Activated B cell treated with CpG ODN at 0.5 μM for 24 hours (primary cell): ENCODE data around the gene RNF123. TPM values are rescaled to one million over a fixed set of nuclear protein-coding genes. Genes with fewer than 3 reads are reported as not detected.

Source experiments
- ATAC-seq: fragments of 200-7000 bp; cut with Tn5 transposase; one replicate; pipeline ENCODE4 v1.10.0; 2021; ENCODE audit warnings: low read depth, mild to moderate bottlenecking, moderate library complexity
- CTCF ChIA-PET: fragments of 350-600 bp; sonication (Branson Sonifier 250); formaldehyde crosslinking; loops from one replicate; lab custom pipeline; 2021; ENCODE audit warnings: antibody characterized with exemption; lab: Charles Lee
- POLR2A ChIA-PET: fragments of 350-600 bp; sonication (Branson Sonifier 250); formaldehyde crosslinking; loops from one replicate; lab custom pipeline; 2021; ENCODE audit warnings: antibody characterized with exemption; lab: Charles Lee
- DNase-seq: peaks from one replicate; pipeline ENCODE4 v3.0.0; 2022
- H3K27ac Mint-ChIP-seq: one replicate; pipeline ENCODE4 v1.8.0; 2020; ENCODE audit warnings: mixed read lengths
- H3K27me3 Mint-ChIP-seq: one replicate; pipeline ENCODE4 v1.8.0; 2021; ENCODE audit warnings: mixed read lengths
- H3K36me3 Mint-ChIP-seq: one replicate; pipeline ENCODE4 v1.8.0; 2021; ENCODE audit warnings: low read depth, mixed read lengths
- H3K4me1 Mint-ChIP-seq: one replicate; pipeline ENCODE4 v1.8.0; 2021; ENCODE audit warnings: mixed read lengths
- H3K4me3 Mint-ChIP-seq: one replicate; pipeline ENCODE4 v1.8.0; 2020; ENCODE audit warnings: mild to moderate bottlenecking, mixed read lengths
- H3K9me3 Mint-ChIP-seq: one replicate; pipeline ENCODE4 v1.8.0; 2020; ENCODE audit warnings: mixed read lengths
- intact Hi-C: fragments of 100-400 bp; cut with micrococcal nuclease; formaldehyde crosslinking; loops from one replicate; pipeline ENCODE4 v1.15.1; 2024
- total RNA-seq: library from RNA; stranded (reverse); gene quantifications from 2 replicates; pipeline ENCODE4 v1.2.3, GENCODE V29; 2022
- TF ChIP-seq, protein P1 (sequence below): fragments of 200-600 bp; IDR thresholded peaks from one replicate; pipeline ENCODE4 v1.8.0; 2022; ENCODE audit warnings: antibody characterized with exemption, mild to moderate bottlenecking

Gene RNF123
- total RNA-seq, 1 donor from 2014 or later: 51.4 TPM

DNA sequence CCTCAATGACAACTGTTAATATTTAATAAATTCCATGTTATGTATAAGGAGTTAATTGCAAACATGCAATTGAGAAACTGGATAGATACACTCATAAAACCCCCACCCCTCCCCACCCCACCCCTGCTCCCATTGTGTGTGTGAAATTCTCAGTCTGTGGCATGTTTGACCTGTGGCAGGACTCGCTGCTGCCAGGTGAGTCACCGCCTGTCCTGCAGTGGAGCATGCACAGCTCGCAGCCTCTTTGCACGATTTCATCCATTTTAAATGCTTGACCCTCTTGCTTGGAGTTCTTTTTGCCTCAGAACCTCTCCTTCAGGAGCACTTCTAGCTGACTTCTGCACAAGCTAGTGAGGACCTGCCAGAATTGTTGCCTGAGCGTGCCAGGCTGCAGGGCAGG, 20.5 kb upstream of the RNF123 start:
- H3K4me1 Mint-ChIP-seq: peaks cover 13% of the 10 kb centered on the region
- no peaks in the 10 kb centered on the region for H3K9me3 Mint-ChIP-seq
- ChIA-PET POLR2A (interaction anchor here (0.6 kb wide), 1 partner anchor 678 kb away, joined by 3 read pairs; no protein-coding TSS in a partner anchor), CTCF (no interaction called here)
- H3K27ac Mint-ChIP-seq: no peak overlapping the region
- intact Hi-C loops: no loop called here
- H3K36me3 Mint-ChIP-seq: peaks cover 3% of the 10 kb centered on the region
- TF ChIP-seq, protein P1, sequence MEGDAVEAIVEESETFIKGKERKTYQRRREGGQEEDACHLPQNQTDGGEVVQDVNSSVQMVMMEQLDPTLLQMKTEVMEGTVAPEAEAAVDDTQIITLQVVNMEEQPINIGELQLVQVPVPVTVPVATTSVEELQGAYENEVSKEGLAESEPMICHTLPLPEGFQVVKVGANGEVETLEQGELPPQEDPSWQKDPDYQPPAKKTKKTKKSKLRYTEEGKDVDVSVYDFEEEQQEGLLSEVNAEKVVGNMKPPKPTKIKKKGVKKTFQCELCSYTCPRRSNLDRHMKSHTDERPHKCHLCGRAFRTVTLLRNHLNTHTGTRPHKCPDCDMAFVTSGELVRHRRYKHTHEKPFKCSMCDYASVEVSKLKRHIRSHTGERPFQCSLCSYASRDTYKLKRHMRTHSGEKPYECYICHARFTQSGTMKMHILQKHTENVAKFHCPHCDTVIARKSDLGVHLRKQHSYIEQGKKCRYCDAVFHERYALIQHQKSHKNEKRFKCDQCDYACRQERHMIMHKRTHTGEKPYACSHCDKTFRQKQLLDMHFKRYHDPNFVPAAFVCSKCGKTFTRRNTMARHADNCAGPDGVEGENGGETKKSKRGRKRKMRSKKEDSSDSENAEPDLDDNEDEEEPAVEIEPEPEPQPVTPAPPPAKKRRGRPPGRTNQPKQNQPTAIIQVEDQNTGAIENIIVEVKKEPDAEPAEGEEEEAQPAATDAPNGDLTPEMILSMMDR: no peak
- DNase-seq: no peak
- H3K4me3 Mint-ChIP-seq: no peak overlapping the region
- ATAC-seq: no peak
- H3K27me3 Mint-ChIP-seq: no peaks in the 10 kb centered on the region

DNA sequence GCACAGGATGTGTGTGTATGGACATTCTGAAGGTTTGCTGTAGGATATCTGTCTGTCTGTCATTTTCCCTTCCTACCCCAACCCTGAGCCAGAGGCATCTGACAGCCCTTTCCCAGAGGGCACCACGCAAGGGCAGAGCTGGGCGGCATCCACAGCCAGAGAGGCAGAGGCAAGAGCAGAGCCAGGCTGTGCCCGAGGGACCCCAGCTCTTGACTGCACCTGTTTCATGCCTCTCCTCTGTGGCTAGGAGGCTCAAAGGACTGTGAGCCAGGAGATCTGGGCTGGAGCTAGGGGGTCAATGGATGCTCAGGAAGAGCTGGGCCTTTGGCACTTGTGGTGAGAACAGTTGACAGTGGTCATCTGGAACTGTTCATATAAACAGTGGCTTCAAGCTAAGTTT, 20.0 kb upstream of the RNF123 start:
- ATAC-seq (no peak), DNase-seq (no peak)
- Mint-ChIP-seq H3K27me3 (no peaks in the 10 kb centered on the region), H3K36me3 (peaks cover 5% of the 10 kb centered on the region), H3K4me3 (no peak overlapping the region), H3K9me3 (no peaks in the 10 kb centered on the region), H3K4me1 (peaks cover 13% of the 10 kb centered on the region), H3K27ac (no peak overlapping the region)
- intact Hi-C loops: no loop called here
- ChIA-PET CTCF (interaction anchor here (0.7 to 1.3 kb wide), 2 partner anchors 130 to 623 kb away, joined by 5 to 6 read pairs; no protein-coding TSS in a partner anchor), POLR2A (interaction anchor here (0.6 kb wide), 1 partner anchor 678 kb away, joined by 3 read pairs; no protein-coding TSS in a partner anchor)
- TF ChIP-seq, protein P1: no peak

DNA sequence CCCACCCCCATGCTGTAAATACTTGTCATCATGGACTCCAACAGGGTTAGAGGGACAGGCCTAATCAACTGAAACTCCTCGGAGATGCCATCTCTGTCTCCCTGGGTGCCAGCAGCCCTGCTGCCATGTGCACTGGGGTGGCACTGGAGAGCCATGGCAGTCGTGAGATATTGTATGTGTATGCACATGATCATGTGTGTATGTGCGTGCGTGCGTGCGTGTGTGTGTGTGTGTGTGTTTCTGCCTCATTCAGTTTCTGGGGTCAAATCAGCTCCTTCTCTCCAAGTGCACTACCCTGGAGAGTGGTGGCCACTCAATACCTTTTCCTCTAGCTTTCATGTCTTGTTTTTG, 18.4 kb upstream of the RNF123 start:
- peaks cover 12% of the 10 kb centered on the region for H3K36me3 Mint-ChIP-seq
- no peak overlapping the region for H3K27ac Mint-ChIP-seq
- POLR2A ChIA-PET: interaction anchor here (1.5 kb wide), 1 partner anchor 131 kb away, joined by 17 read pairs; no protein-coding TSS in a partner anchor
- peaks cover 22% of the 10 kb centered on the region for H3K4me1 Mint-ChIP-seq
- H3K27me3 Mint-ChIP-seq: no peaks in the 10 kb centered on the region
- intact Hi-C loops: loop anchor here (1.0 to 5.0 kb wide), 5 partner anchors 132 to 664 kb away; partner anchors contain the start of genes HYAL3, NAA80, RHOA and TCTA
- DNase-seq (no peak), ATAC-seq (no peak)
- H3K4me3 Mint-ChIP-seq: no peak overlapping the region
- CTCF ChIA-PET: interaction anchor here (3.3 kb wide), 1 partner anchor 131 kb away, joined by 86 read pairs; no protein-coding TSS in a partner anchor
- TF ChIP-seq, protein P1: no peak
- H3K9me3 Mint-ChIP-seq: no peaks in the 10 kb centered on the region

DNA sequence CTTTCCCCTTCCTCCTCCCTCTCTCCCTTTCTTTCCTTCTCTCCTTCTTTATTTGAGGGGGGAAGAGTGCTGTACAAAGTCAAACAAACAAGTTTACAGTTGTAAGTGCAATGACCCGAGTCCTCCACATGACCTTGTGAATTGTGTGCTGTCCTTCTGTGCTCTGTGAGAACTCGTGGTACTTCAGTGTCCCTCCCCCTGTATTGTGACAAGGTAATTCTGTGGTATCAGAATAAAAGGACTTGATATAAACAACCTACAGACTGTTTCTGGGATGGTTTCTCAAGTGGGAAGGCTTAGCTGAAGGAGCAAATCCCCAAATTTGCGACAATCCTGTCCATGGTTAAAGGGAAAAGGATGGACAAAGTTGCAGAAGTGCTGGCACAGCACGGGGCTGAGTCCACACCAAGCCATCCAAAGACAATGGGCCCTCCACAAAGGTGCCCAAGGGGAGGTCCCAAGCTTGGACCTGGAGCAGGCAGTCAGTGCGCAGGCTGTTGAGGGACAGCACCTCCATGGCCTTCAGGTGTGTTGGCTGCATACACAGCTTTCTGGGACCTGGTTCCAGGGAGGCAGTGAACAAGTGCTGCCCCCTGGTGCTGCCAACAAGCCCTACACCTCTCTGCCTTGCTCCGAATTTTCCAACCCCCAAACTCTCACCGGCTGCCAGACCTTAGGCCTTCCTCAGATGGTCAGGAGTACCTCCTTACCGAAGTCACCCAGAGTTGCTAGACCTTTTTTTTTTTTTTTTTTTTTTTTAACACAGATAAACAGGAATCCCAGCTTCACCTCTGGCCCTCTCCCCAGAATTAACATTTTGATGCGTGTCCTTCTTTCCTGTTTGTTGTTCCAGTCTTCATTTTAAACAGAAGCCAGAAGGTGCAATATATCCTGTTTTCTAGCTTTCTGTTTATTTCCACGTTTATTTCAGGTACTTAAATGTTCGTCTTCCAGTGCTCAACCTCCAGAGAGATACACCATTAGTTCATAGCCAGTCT, 17.8 kb upstream of the RNF123 start:
- DNase-seq (peak; percentile 57), ATAC-seq (no peak)
- Mint-ChIP-seq H3K27ac (peak overlapping the region; percentile 80), H3K9me3 (no peaks in the 10 kb centered on the region), H3K4me1 (peaks cover 22% of the 10 kb centered on the region), H3K36me3 (peaks cover 16% of the 10 kb centered on the region), H3K27me3 (no peaks in the 10 kb centered on the region), H3K4me3 (peak overlapping the region; percentile 76)
- TF ChIP-seq, protein P1: no peak
- intact Hi-C loops: loop anchor here (1.0 to 5.0 kb wide), 5 partner anchors 132 to 664 kb away; partner anchors contain the start of genes HYAL3, NAA80, RHOA and TCTA
- POLR2A ChIA-PET: interaction anchor here (0.6 to 1.5 kb wide), 4 partner anchors 132 to 458 kb away, joined by 4 to 17 read pairs (median 6); no protein-coding TSS in a partner anchor
- CTCF ChIA-PET: interaction anchor here (0.6 to 3.3 kb wide), 5 partner anchors 31 to 332 kb away, joined by 3 to 86 read pairs (median 3); partner anchors contain the start of gene USP4
